Measurements from ENCODE around the gene DNAH17. TPM values are rescaled to one million over a fixed set of nuclear protein-coding genes. Genes with fewer than 3 reads are reported as not detected.

Gene DNAH17
- total RNA-seq, 1 donor: not detected

GRCh38 chr17:78532922-78533640 is 44.1 kb downstream of the DNAH17 start:
- H3K4me3 ChIP-seq (ENCODE audit: low read depth, low read length): no peak overlapping the region
- TF ChIP-seq CTCF (IDR thresholded peaks at IDR 0.05; ENCODE audit: insufficient read depth, low read depth, low read length): no peak
- DNase-seq (ENCODE audit: low read depth): peak; percentile 17

GRCh38 chr17:78532311-78532710 is 44.9 kb downstream of the DNAH17 start:
- no peak for DNase-seq (ENCODE audit: low read depth)
- no peak for TF ChIP-seq CTCF (IDR thresholded peaks at IDR 0.05; ENCODE audit: insufficient read depth, low read depth, low read length)
- no peak overlapping the region for H3K4me3 ChIP-seq (ENCODE audit: low read depth, low read length)

- DNase-seq (ENCODE audit: low read depth): no peak
- TF ChIP-seq CTCF (IDR thresholded peaks at IDR 0.05; ENCODE audit: insufficient read depth, low read depth, low read length): no peak
- no peak overlapping the region for H3K4me3 ChIP-seq (ENCODE audit: low read depth, low read length)
These were observed 46.5 kb downstream of the DNAH17 start for GRCh38 chr17:78530675-78531074.

GRCh38 chr17:78529871-78530670 is 47.1 kb downstream of the DNAH17 start:
- DNase-seq (ENCODE audit: low read depth): no peak
- no peak for TF ChIP-seq CTCF (IDR thresholded peaks at IDR 0.05; ENCODE audit: insufficient read depth, low read depth, low read length)
- H3K4me3 ChIP-seq (ENCODE audit: low read depth, low read length): no peak overlapping the region

GRCh38 chr17:78529251-78529650 is 47.9 kb downstream of the DNAH17 start:
- no peak for TF ChIP-seq CTCF (IDR thresholded peaks at IDR 0.05; ENCODE audit: insufficient read depth, low read depth, low read length)
- DNase-seq (ENCODE audit: low read depth): no peak
- no peak overlapping the region for H3K4me3 ChIP-seq (ENCODE audit: low read depth, low read length)

GRCh38 chr17:78528541-78528940 is 48.7 kb downstream of the DNAH17 start:
- no peak overlapping the region for H3K4me3 ChIP-seq (ENCODE audit: low read depth, low read length)
- no peak for DNase-seq (ENCODE audit: low read depth)

More at GRCh38 chr17:78528541-78528940, 48.7 kb downstream of the DNAH17 start:
- TF ChIP-seq CTCF (IDR thresholded peaks at IDR 0.05; ENCODE audit: insufficient read depth, low read depth, low read length): no peak

Data from fibroblast of villous mesenchyme (primary cell).